ENCODE data around the gene FAM83G. TPM values are rescaled to one million over a fixed set of nuclear protein-coding genes. Genes with fewer than 3 reads are reported as not detected.

The FAM83G gene
- total and polyA plus RNA-seq, 8 donors = 5.6 to 12.9 (median 9.4) TPM

GRCh38 chr17:18995220-18995619 is 9.3 kb downstream of the FAM83G start:
- intact Hi-C loops (cut with DNase I) = no loop called here
- Histone ChIP-seq H3K4me3 (no peak overlapping the region), H3K4me1 (no peaks in the 10 kb centered on the region), H3K9me3 (no peaks in the 10 kb centered on the region), H3K36me3 (no peaks in the 10 kb centered on the region), H3K27me3 (no peaks in the 10 kb centered on the region), H3K27ac (no peak overlapping the region)
- no peak for ATAC-seq
- WGBS, 2 donors = 95 to 98% methylated on average over 3 of the region's 3 CpGs
- DNase-seq = no peak
- FAIRE-seq = no peak
- TF ChIP-seq CTCF (IDR thresholded peaks at IDR 0.05) = no peak

GRCh38 chr17:18994631-18995030 is 9.9 kb downstream of the FAM83G start:
- no peak for TF ChIP-seq CTCF (IDR thresholded peaks at IDR 0.05)
- Histone ChIP-seq H3K4me1 (no peaks in the 10 kb centered on the region), H3K9me3 (no peaks in the 10 kb centered on the region), H3K4me3 (no peak overlapping the region), H3K36me3 (no peaks in the 10 kb centered on the region), H3K27me3 (no peaks in the 10 kb centered on the region), H3K27ac (no peak overlapping the region)
- intact Hi-C loops (cut with DNase I) = no loop called here
- no peak for DNase-seq
- FAIRE-seq = no peak
- 82 to 90% methylated on average over 1 of the region's 1 CpG for WGBS, 2 donors
- ATAC-seq = no peak

- Histone ChIP-seq H3K27me3 (no peaks in the 10 kb centered on the region), H3K4me1 (peaks cover 0 to 2% (median 0%) of the 10 kb centered on the region in 3 donors), H3K36me3 (no peaks in the 10 kb centered on the region), H3K4me3 (no peak overlapping the region), H3K9me3 (no peaks in the 10 kb centered on the region), H3K27ac (no peak overlapping the region)
- intact Hi-C loops (cut with DNase I) = no loop called here
- FAIRE-seq (no peak), DNase-seq (peak in 1 of 6 donors; percentile 41), ATAC-seq (no peak)
- TF ChIP-seq CTCF (IDR thresholded peaks at IDR 0.05) = no peak
- WGBS, 2 donors = 84 to 89% methylated on average over 16 of the region's 16 CpGs
Observed at GRCh38 chr17:18993905-18994526, 10.5 kb downstream of the FAM83G start.

- Histone ChIP-seq H3K27ac (no peak overlapping the region), H3K27me3 (no peaks in the 10 kb centered on the region), H3K36me3 (no peaks in the 10 kb centered on the region), H3K9me3 (no peaks in the 10 kb centered on the region), H3K4me3 (no peak overlapping the region), H3K4me1 (peaks cover 0 to 8% (median 0%) of the 10 kb centered on the region in 3 donors)
- TF ChIP-seq CTCF (IDR thresholded peaks at IDR 0.05) = no peak
- no peak for FAIRE-seq
- peak in 1 of 6 donors; percentile 56 for DNase-seq
- intact Hi-C loops (cut with DNase I) = no loop called here
- WGBS, 2 donors = 87 to 89% methylated on average over 22 of the region's 22 CpGs
- no peak for ATAC-seq
Observed at GRCh38 chr17:18992454-18993130, 12.0 kb downstream of the FAM83G start.

All from pancreas (tissue), 10 donors.